GM19324 (cell line): Measurements from ENCODE around the gene OR56A3.

Experiments used
- ATAC-seq: cut with Tn5 transposase; IDR thresholded peaks from one replicate; pipeline ENCODE4 v1.9.1; 2021; ENCODE audit warnings: mild to moderate bottlenecking, moderate library complexity; ENCODE audit not compliant: unreplicated experiment, low FRiP score

The OR56A3 gene

DNA sequence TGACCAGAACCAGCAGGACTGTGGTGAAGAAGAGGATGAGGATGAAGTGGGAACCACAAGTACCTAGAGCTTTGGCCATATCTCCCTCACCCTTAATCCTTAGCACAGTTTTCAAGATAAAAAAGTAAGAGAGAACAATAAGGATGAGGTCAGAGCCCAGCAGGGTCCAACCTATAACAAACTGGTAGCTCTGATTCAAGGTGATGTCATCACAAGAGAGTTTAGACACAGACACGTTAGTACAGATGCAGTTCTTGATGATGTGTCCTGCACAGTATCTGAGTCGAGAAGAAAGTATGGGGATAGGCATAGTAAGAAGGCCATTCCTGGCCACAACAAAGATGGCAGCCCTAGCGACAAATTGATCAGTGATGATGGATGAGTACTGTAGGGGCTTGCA is 25.7 kb downstream of the OR56A3 start:
- no peak for ATAC-seq

DNA sequence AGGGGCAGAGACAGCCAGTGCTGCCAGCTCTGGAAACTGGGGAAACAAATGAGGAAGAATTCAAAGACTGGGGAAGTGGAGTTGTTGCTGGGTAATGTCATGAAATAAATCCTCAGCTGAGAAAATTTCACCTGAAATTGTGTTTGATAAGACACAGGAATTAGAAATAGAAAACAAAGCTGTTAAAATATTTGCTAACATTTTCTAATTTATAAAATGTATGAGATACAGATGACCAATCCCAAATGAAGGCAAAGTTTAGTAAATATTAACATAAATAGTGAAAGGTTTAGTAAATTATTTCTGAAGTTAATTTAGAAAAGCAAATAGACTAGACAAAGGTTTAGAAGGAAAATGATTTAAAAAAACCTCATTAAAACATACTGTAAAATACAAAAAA is 26.3 kb downstream of the OR56A3 start, which contains the start of gene OR56A5:
Gene OR56A5 (minus strand): TSS at position 101 of the 400 bp plus-strand sequence. CDS start 0 bp downstream, at position 101.
- no peak for ATAC-seq

DNA sequence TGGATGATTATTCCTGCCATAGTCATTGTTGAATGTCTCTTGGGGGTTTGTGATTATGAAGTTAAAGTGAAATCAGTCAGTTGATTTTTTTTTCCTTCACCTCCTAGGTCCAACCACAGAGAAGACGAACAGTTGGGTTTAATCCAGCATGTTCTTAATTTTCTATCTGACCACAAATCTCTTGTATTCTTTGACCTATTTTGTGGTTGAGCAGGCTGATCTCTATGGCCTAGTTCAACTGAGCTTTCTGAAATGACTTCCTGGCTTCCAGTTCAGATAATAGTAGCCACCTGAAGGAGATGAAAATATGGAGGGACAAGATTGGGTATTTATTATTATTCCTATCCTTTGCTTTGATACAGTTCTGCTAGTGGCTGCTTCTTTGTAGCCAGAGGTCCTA is 31.5 kb downstream of the OR56A3 start:
- no peak for ATAC-seq

DNA sequence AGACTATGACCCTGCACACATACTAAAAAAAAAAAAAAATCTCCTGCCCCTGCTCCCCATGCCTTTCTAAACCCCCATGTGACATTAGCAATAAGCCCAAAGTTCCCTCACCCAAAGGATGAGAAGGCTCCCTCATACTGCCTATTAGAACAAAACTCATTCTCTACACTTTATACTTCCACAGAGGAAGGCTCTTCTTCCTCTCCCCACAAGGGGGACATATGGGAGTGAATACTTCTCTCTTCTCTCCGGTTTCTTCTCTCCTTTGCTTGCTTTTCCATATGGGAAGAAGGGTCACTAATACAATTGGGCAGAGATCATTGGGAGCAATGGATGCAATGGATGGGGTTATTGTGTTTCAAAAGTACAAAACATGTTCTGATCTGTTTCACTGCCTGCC is 41.4 kb downstream of the OR56A3 start:
- ATAC-seq: no peak

DNA sequence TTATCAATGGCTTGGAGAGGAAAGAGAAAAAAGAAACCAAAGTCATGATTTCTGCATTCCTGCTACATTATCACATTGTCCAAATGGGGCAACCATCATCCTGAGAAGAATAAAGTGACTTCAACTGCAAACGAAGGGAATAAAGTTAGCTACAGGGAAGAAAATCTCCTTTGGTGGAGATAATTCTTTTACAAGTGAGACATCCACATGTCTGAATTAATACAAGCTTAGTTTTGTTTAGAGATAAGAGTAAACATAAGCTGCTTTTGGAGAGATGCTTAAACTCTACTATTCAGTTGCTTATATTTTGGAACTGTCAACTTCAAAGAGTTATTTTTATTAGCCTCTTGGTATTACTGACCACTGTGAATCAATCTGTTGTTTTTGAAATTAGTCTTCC is 44.8 kb downstream of the OR56A3 start, which contains the start of gene OR52L1:
Gene OR52L1 (minus strand): TSS at position 101 of the 400 bp plus-strand sequence. CDS start 55 bp downstream, at position 46.
- ATAC-seq: no peak

DNA sequence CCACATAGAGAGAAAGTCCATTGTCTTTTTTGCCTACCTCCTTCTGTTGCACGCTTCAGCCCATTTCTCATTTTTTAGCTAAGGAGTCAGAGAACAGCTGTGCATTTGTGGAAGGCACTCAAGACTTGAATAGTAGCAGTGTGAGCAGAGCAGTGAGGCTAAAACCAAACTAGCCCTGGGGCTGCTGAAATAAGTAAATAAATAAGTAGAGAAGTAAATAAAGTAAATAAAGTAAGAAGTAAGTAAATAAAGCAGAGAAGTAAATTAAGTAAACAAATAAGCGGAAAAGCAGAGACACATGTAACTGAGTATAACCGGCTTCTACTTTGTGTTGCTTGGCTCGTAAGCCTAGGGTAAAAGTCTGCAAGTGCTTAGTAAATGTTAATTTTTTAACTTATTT is 47.2 kb downstream of the OR56A3 start:
- ATAC-seq: no peak

DNA sequence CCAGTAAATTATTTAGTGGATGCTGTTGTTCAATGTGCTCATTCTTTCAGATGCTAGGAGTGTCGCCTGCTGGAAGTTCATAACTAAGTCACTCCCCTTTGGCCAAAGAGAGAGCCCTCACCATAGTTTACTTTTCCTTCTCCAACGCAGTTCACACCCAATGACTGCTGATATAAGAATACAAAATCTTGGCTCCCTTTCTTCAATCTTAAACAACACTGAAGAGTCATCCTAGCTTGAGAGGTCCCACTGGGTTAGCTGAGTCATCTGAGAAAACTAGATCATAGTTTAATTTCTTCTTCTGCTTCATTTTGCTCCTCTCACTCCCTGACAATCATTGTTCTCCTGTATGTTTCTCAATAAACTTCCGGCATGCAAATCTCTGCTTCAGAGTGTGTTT is 50.1 kb downstream of the OR56A3 start:
- ATAC-seq: no peak

DNA sequence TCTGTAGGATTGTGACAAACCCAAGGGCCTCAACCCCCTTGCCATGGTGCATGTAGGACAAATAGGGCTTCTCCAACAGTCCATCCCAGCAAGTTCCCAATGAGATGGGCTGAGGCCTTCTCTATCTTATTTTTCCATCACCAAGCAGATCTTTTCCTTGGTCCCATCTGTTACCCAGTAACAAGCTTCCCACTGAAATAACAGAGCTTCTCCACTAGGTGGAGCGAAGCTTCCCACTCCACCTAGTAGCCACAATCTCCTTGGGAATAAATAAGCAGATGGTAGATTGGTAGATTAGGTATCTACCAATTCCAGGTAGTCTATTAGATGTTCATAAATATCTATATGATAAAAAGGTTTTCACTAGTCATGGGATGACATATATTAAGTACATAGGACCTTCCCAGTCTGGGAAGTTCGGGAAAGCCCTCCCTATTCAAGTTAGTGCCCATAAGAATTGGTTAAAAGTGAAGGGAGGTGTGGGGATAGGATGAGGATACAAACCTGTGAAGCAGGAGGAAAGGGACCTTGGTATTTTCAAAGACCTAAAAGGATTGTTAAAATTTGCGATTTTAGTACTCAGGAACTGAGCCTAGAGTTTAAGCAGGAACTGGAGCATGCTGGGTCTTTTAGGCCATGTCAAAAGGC is 50.7 kb downstream of the OR56A3 start:
- ATAC-seq: no peak

DNA sequence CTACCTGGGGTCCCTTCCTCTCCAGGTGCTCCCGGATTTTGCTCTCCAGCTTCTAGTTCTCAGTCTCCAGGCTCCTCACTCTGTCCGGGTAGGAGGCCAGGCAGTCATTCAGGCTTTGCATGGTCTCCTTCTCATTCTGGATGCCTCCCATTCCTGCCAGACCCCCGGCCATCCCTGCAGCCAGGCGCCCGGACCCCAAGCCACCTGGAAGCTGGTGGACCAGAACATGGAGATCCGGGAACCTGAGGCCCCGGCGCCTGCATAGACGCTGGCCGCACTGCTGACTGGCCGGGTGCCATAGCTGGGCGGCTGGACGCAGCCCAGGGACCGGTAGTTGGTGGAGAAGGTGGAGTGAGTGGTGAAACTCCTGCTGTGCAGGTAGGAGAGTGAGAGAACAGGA is 52.7 kb downstream of the OR56A3 start:
- ATAC-seq: no peak
